Right cardiac atrium (tissue), 5 donors: ENCODE measurements around the gene HCN2. TPM values are rescaled to one million over a fixed set of nuclear protein-coding genes. Genes with fewer than 3 reads are reported as not detected.
A peak's percentile ranks its signal among the peaks of the same experiment; 100 is the strongest.

Experiments used
- ATAC-seq, 2 donors: fragments of 200-7000 bp; cut with Tn5 transposase; one replicate each; pipeline versions ENCODE4 v1.8.0 to v1.9.1; 2020; ENCODE audit warnings: moderate library complexity in 2 of 2, mild to moderate bottlenecking in 1 of 2
- DNase-seq, 3 donors: peaks; one replicate each; pipeline ENCODE4 v3.0.0-alpha.2; 2020
- H3K27ac ChIP-seq: one replicate; pipeline ENCODE4 v1.5.1; 2013; ENCODE audit warnings: mild to moderate bottlenecking, low read length, control low read depth, moderate library complexity
- H3K27me3 ChIP-seq: one replicate; pipeline ENCODE4 v1.6.1; 2013; ENCODE audit not compliant: control insufficient read depth, insufficient read depth
- H3K4me1 ChIP-seq: one replicate; pipeline ENCODE4 v1.6.1; 2013; ENCODE audit warnings: low read length; ENCODE audit not compliant: control insufficient read depth, insufficient read depth
- H3K4me3 ChIP-seq: one replicate; pipeline ENCODE4 v1.5.1; 2013; ENCODE audit warnings: low read length, control low read depth
- H3K9me3 ChIP-seq: one replicate; pipeline ENCODE4 v1.6.1; 2013; ENCODE audit warnings: low read length; ENCODE audit not compliant: control insufficient read depth
- WGBS: extraction: QIAGEN DNeasy Blood & Tissue Kit; methylation state at CpG from one replicate; pipeline ENCODE4 v1.1.7; 2013; 5-methylcytosine and 5-hydroxymethylcytosine counted together
- intact Hi-C, 4 donors: fragments of 100-400 bp; cut with DNase I; formaldehyde crosslinking; loops; one replicate each; pipeline versions ENCODE4 v1.11.0 to v1.14.0; 2022 to 2023
- long read RNA-seq, 4 donors: library from polyadenylated mRNA; unstranded; transcript quantifications; one replicate each; pipeline ENCODE4 v2.0.0, GENCODE V29; 2020 to 2021
- polyA plus RNA-seq: library from polyadenylated mRNA; stranded (reverse); fragments of 200-250 nt; gene quantifications from one replicate; pipeline ENCODE4 v1.2.3, GENCODE V29; 2013
- total RNA-seq, 4 donors: library from RNA; stranded (reverse); fragmentation: NEBNext Ultra II Directional; extraction: Animal tissue kit (Norgen Biotek cat#: 25700); gene quantifications; one replicate each; pipeline ENCODE4 v1.2.1, GENCODE V29; 2021
- donor health status: healthy with polysubstance abuse.
- donor health status: DM: no; HTN: yes; CAD: no.
- donor health status: DM: no; HTN: no; CAD: no.
- donor health status: DM: no; HTN: yes; CAD: no; lungs with severe emphysema.
- donor health status: DM: yes; HTN: yes; CAD: no.

The HCN2 gene
- total RNA-seq: 10 to 100 TPM; 15.8 to 24.7 (median 21.7) TPM
- polyA plus RNA-seq: 19.3 TPM
- long read RNA-seq, donor 1, partial matches to known transcripts: 3 of 4 reads
- long read RNA-seq, donor 1, other reads (novel, unspliced or antisense): 1 of 4 reads
- long read RNA-seq, donor 2: 0 reads
- long read RNA-seq, donor 3: 0 reads
- long read RNA-seq, donor 4, partial matches to known transcripts: 2 of 2 reads
- long read RNA-seq, donor 4, other reads (novel, unspliced or antisense): 0 of 2 reads

DNA sequence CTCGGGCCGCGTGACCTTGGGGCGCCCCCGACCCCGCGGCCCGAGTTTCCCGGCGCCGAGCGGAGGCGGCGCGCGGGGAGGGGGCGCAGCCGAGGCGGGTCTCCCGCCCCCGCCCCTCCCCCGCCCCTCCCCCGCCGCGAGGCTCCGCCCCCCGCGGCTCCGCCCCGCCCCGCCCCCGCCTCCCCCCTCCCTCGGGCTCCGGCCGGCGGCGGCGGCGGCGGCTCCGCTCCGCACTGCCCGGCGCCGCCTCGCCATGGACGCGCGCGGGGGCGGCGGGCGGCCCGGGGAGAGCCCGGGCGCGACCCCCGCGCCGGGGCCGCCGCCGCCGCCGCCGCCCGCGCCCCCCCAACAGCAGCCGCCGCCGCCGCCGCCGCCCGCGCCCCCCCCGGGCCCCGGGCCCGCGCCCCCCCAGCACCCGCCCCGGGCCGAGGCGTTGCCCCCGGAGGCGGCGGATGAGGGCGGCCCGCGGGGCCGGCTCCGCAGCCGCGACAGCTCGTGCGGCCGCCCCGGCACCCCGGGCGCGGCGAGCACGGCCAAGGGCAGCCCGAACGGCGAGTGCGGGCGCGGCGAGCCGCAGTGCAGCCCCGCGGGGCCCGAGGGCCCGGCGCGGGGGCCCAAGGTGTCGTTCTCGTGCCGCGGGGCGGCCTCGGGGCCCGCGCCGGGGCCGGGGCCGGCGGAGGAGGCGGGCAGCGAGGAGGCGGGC lies at the start of gene HCN2:
TSS of gene HCN2 (plus strand) at position 189 of the 703 bp plus-strand sequence. CDS start at position 254, 65 bp downstream.
- Histone ChIP-seq H3K27me3 (no peaks in the 10 kb centered on the region), H3K27ac (peak within 1 kb of the TSS; percentile 32)

DNA sequence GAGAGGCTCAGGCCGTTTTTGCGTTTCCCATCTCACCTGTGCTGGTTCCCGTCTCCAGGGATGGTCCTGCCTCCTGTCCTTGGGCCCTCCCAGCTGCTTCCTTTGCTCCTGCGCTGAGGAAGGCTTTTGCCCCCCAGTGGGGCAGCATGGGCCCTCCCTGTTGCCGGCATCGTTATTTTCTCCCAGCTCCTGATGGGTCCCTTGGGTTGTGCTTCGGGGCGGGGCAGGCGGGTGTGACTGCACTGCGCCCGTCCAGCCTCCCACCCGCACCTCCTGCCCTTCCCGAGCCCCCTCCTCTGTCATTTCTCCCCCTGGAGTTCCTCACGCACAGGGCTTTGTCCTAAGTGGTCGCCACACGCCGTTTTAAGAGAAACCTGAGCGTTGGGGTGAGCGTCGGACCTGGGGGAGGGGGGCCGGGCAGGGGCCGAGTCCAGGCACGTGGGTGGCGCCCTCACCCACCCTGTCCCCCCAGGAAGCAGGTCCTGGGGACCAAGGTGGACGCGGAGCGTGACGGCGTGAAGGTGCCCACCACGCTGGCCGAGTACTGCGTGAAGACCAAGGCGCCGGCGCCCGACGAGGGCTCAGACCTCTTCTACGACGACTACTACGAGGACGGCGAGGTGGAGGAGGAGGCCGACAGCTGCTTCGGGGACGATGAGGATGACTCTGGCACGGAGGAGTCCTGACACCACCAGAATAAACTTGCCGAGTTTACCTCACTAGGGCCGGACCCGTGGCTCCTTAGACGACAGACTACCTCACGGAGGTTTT lies 48.6 kb upstream of the HCN2 start:
- no peak overlapping the region for H3K4me3 ChIP-seq
- H3K27me3 ChIP-seq: no peaks in the 10 kb centered on the region
- H3K4me1 ChIP-seq: no peaks in the 10 kb centered on the region
- H3K27ac ChIP-seq: no peak overlapping the region
- 91% methylated on average over 51 of the region's 51 CpGs for WGBS
- no peaks in the 10 kb centered on the region for H3K9me3 ChIP-seq
- no peak for ATAC-seq
- intact Hi-C loops: no loop called here
- peak in 2 of 3 donors; percentile 53 to 66 for DNase-seq

More for the DNA sequence above, at the start of gene HCN2:
- Histone ChIP-seq H3K4me3 (peak within 1 kb of the TSS; percentile 37), H3K4me1 (no peaks in the 10 kb centered on the region), H3K9me3 (no peaks in the 10 kb centered on the region)
- WGBS: under 1% methylated on average over 112 of the region's 132 CpGs
- ATAC-seq (no peak), DNase-seq (no peak)
- intact Hi-C loops: no loop called here

DNA sequence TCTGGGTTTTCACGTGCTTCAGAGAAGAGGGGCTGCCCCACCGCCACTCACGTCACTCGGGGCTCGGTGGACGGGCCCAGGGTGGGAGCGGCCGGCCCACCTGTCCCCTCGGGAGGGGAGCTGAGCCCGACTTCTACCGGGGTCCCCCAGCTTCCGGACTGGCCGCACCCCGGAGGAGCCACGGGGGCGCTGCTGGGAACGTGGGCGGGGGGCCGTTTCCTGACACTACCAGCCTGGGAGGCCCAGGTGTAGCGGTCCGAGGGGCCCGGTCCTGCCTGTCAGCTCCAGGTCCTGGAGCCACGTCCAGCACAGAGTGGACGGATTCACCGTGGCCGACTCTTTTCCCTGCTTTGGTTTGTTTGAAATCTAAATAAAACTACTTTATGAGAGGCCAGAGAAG lies 48.0 kb upstream of the HCN2 start:
- 91% methylated on average over 26 of the region's 26 CpGs for WGBS
- no peaks in the 10 kb centered on the region for H3K4me1 ChIP-seq
- ATAC-seq (peak in 1 of 2 donors; percentile 11), DNase-seq (peak in 2 of 3 donors; percentile 35 to 65)
- no peak overlapping the region for H3K4me3 ChIP-seq
- H3K27ac ChIP-seq: no peak overlapping the region
- intact Hi-C loops: no loop called here
- no peaks in the 10 kb centered on the region for H3K27me3 ChIP-seq
- H3K9me3 ChIP-seq: no peaks in the 10 kb centered on the region

DNA sequence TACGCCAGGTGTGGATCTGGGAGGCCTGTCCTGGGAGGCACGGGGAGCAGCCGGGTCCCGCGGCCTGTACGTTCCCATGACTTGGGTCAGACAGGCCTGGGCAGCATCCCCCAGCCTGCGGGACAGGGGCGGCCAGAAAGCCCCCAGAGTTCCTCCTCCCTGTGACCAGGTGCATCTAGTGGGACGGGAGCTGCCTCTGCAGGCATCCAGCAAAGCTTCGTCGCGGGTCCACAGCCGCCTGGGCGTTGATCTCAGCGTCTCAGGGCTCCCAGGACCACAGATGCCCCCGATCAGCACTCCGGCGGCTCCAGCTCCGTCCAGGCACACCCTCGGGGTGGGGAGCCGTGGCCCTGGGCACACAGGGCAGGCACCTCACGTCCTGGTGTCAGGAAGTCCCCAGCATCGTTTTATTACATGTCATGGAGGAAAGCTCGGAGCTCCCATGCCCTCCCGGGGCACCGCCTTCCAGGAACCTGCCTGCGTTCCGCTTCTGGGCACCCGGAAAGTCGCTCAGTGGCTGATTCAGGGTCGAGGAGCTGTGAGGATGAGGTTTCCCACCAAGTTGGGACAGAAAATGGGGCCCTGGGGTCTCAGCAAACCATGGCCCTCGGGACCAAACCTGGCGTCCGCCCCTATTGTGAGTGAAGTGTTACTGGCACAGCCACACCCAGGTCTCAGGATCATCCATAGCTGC lies 47.4 kb upstream of the HCN2 start:
- 92% methylated on average over 34 of the region's 34 CpGs for WGBS
- no peak overlapping the region for H3K27ac ChIP-seq
- intact Hi-C loops: no loop called here
- no peaks in the 10 kb centered on the region for H3K4me1 ChIP-seq
- no peaks in the 10 kb centered on the region for H3K27me3 ChIP-seq
- DNase-seq (peak in 1 of 3 donors; percentile 45), ATAC-seq (no peak)
- H3K4me3 ChIP-seq: no peak overlapping the region
- no peaks in the 10 kb centered on the region for H3K9me3 ChIP-seq

DNA sequence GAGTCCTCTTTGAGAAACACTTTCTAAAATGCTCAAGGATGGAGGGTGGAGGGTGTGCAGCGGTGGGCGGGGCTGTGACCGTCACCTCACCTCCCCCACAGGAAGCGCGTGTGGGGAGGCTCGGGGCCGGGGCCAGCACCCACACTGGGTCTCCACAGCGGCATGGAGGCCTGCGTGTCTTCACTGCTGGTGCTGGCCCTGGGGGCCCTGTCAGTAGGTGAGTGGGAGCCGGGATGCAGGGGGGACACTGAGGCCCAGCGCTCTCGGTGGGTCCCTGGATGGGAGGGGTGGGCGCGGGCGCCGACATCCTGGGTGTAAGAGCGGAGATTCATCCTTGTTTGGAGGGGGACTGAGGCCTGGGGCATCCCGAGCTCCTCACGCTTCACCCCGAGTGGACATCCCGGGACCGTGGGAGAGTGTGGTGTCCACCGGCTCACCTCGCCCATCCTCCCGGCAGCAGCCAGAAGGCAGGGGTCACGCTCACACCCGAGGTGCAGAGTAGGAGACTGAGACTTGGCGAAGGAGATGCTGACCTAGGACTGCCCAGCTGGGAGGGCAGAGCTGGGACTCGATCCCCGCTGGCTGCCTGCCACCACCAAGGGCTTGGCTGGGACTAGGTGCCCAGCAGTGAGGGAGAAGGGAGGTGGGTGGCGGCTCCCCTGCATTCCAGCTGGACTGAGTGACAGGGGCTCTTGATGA lies 45.6 kb upstream of the HCN2 start, which contains the start of gene GZMM:
TSS of gene GZMM (plus strand) at position 144 of the 699 bp plus-strand sequence. CDS start at position 163, 19 bp downstream.
- Histone ChIP-seq H3K27me3 (no peaks in the 10 kb centered on the region), H3K27ac (no peak within 1 kb of the TSS), H3K4me3 (no peak within 1 kb of the TSS), H3K9me3 (no peaks in the 10 kb centered on the region), H3K4me1 (no peaks in the 10 kb centered on the region)
- intact Hi-C loops: no loop called here
- 57% methylated on average over 31 of the region's 31 CpGs for WGBS
- DNase-seq: peak in 2 of 3 donors; percentile 66 to 78
- peak; percentile 21 to 24 for ATAC-seq

DNA sequence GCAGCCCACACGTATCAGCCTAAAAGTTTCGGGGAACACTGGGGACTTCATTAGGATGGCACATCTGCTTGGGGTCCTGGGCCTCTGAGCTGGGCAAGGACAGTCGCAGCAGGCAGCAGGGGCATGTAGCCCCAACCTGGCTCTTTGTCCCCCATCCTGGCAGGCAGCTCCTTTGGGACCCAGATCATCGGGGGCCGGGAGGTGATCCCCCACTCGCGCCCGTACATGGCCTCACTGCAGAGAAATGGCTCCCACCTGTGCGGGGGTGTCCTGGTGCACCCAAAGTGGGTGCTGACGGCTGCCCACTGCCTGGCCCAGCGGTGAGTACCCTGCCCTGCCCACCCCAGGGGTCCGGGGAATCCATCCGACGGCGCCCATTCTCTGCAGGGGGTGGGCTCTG lies 42.6 kb upstream of the HCN2 start:
- intact Hi-C loops: no loop called here
- no peak for ATAC-seq
- H3K27me3 ChIP-seq: no peaks in the 10 kb centered on the region
- no peak overlapping the region for H3K27ac ChIP-seq
- DNase-seq: peak in 2 of 3 donors; percentile 18 to 57
- WGBS: 88% methylated on average over 15 of the region's 15 CpGs
- no peaks in the 10 kb centered on the region for H3K9me3 ChIP-seq
- no peak overlapping the region for H3K4me3 ChIP-seq
- H3K4me1 ChIP-seq: no peaks in the 10 kb centered on the region

DNA sequence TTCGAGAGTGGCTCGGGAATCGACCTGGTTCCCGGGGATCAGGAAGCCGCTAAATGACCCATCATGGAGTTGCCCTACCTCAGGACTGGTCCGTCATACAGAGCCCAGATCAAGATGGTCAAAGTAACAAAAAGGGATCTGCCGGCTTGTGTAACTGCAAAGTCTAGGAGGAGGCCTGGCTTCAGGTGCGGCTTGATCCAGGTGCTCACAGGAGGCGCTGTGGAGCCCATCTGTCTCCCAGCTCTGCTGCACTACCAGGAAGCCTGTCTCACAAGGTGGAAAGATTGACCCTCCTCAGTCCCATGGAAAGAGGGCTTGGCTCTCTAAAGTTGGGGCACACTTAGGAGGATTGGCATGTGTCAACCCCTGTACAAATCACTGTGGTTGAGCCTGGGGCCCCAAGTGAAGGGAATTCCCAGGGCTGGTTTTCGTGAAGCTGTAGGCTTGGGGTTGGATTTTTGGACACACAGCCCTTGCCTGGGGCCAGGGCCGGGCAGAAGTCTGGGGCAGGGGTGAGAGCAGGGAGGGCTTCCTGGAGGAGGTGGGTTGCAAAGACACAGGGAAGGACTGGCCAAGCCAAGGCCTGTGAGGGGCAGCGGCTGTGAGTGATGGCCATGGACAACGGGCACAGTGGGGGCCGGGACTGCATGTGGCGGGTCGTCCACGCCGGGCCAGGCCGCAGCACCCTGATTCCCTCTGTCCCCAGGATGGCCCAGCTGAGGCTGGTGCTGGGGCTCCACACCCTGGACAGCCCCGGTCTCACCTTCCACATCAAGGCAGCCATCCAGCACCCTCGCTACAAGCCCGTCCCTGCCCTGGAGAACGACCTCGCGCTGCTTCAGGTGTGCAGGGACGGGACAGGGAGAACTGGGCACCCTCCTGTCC lies 41.6 kb upstream of the HCN2 start:
- H3K4me3 ChIP-seq: no peak overlapping the region
- H3K9me3 ChIP-seq: no peaks in the 10 kb centered on the region
- intact Hi-C loops: no loop called here
- ATAC-seq (no peak), DNase-seq (peak in 2 of 3 donors; percentile 43 to 52)
- no peaks in the 10 kb centered on the region for H3K27me3 ChIP-seq
- 90% methylated on average over 26 of the region's 26 CpGs for whole genome bisulfite sequencing
- H3K27ac ChIP-seq: no peak overlapping the region
- no peaks in the 10 kb centered on the region for H3K4me1 ChIP-seq

DNA sequence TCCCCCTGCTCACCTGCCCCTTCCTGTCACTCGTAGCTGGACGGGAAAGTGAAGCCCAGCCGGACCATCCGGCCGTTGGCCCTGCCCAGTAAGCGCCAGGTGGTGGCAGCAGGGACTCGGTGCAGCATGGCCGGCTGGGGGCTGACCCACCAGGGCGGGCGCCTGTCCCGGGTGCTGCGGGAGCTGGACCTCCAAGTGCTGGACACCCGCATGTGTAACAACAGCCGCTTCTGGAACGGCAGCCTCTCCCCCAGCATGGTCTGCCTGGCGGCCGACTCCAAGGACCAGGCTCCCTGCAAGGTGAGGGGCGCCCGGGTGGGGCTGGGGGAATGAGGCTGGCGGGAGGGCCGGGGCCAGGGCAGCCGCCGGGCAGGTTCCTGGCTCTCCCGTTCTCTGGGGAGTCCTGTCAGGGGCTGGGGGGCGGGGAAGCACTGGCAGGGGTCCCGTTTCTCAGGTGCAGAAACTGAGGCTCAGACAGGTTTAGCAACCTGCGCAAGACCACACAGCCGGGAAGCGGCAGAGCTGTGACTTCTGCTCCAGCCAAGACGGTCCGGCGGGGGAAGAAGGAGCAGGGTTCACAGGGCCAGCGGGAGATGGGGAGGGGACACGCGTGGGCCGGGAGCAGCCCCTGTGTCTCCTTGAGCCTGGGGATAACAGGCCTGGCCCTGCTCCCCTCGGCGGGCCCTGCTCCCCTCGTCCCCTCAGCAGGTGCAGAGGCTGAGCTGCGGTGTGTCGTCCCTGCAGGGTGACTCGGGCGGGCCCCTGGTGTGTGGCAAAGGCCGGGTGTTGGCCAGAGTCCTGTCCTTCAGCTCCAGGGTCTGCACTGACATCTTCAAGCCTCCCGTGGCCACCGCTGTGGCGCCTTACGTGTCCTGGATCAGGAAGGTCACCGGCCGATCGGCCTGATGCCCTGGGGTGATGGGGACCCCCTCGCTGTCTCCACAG lies 40.5 kb upstream of the HCN2 start:
- no peaks in the 10 kb centered on the region for H3K4me1 ChIP-seq
- H3K4me3 ChIP-seq: no peak overlapping the region
- 73% methylated on average over 52 of the region's 52 CpGs for WGBS
- H3K9me3 ChIP-seq: no peaks in the 10 kb centered on the region
- DNase-seq: peak in 2 of 3 donors; percentile 51 to 63
- intact Hi-C loops: no loop called here
- no peak for ATAC-seq
- H3K27ac ChIP-seq: no peak overlapping the region
- H3K27me3 ChIP-seq: no peaks in the 10 kb centered on the region

DNA sequence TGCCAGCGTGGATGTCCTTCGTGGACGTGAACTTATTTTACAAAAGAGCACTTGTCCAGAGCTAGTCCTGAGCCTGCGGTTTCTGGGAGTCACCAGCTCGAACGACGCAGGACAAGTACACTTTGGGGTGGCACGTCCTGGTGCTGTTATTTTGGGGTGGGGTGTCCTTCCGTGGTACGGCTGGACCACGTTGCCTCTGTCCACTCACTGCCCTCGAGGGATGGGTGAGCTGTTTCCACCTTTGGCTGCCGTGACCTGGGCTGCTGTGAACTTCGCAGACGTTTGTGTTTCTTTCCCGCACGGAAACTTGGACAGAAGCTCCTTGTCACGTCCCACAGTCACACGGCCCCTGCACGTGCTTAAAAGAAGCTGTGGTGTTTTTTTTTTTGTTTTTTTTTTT lies 34.9 kb upstream of the HCN2 start:
- Histone ChIP-seq H3K27ac (no peak overlapping the region), H3K4me3 (no peak overlapping the region), H3K4me1 (peaks cover 6% of the 10 kb centered on the region), H3K27me3 (no peaks in the 10 kb centered on the region), H3K9me3 (no peaks in the 10 kb centered on the region)
- ATAC-seq (peak in 1 of 2 donors; percentile 17), DNase-seq (no peak)
- intact Hi-C loops: no loop called here
- WGBS: 67% methylated on average over 20 of the region's 20 CpGs
